GM20000 (cell line): ENCODE data around the gene PLPP7.
"Not testable (repeated sequence)": the region's sequence is repeated elsewhere in the genome, so short reads cannot be mapped to it uniquely, and the experiment has no call there.

ENCODE experiments used
- DNase-seq: peaks from one replicate; pipeline ENCODE4 v3.0.0; 2012; ENCODE audit warnings: low spot score
- CTCF ChIP-seq: IDR thresholded peaks from 2 replicates; pipeline ENCODE4 v1.5.1; 2012; ENCODE audit warnings: mild to moderate bottlenecking, control low read depth; ENCODE audit errors: extremely low read depth, missing control alignments

The PLPP7 gene

DNA sequence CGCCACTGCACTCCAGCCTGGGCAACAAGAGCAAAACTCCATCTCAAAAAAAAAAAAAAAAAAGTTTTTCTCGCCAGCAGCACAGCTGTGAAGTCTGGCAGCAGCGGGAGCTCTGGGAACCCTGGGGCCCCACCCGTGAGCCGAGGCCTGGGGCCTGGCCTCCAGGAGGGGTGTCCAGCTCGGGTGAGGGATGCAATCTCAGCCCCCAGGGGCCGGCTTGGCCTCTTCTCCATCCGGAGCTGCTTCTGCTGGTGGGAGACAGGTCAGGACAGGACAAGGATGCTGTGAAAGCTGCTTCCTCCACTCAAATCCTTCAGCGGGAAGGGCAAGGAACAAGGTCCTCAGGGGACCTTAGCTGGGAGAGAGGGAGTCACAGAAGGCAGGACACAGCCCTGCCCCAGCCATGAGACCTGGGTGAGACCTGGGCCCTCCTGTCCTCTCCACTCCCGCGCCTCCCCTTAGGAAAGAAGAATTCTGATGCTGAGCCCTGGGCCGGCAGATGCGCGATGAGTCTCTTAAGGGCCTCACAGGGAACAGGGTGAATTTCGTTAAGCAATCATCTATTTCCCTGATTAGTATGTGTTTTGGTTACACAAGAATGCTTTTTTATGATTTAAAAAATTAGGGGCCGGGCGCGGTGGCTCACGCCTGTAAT is 30.6 kb downstream of the PLPP7 start:
- no peak for DNase-seq
- no peak for TF ChIP-seq CTCF

- no peak for DNase-seq
- no peak for TF ChIP-seq CTCF
Measured at GRCh38 chr9:131323629-131324028, 34.1 kb downstream of the PLPP7 start.

DNA sequence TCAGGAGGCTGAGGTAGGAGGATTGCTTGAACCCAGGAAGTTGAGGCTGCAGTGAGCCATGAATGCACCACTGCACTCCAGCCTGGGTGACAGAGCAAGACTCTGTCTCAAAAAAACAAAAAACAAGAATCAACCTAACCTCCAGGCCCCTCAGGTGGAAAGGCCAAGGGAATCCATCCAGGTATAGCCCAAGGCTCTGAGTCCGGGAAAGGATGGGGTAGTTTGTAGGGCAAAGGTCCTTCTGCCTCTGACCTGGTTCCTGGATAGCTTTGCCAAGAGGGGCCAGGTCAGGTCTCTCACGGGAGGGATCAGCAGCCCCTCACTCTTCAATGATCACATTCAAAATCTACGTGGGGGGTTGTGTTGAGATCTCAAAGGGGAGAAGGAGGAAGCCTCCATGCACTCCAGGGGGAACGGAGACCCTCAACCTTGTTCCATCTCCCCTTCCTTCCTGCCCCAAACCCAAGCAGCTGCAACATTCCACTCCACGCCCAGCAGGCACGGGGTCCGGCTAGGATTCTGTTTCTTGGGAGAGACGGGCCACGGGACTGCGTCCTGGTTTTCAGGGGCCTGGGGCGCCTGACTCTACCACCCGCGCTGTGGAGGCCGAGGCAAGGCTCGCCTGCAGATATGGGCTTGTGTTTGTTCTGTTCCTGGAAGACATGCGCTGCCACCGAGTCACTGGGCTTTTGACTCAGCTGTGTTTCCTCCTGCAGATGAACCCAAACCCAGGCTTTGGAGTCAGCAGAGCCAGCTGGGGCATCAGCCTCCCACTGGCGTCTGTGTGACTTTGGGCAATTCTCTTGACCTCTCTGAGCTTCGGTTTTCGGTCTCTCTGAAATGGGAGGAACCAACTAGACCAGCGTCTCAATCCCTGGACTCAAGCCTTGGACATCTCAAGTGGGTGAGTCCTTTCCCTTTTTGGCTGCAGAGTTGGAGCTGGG is 35.5 kb downstream of the PLPP7 start:
- DNase-seq = no peak
- no peak for TF ChIP-seq CTCF

DNA sequence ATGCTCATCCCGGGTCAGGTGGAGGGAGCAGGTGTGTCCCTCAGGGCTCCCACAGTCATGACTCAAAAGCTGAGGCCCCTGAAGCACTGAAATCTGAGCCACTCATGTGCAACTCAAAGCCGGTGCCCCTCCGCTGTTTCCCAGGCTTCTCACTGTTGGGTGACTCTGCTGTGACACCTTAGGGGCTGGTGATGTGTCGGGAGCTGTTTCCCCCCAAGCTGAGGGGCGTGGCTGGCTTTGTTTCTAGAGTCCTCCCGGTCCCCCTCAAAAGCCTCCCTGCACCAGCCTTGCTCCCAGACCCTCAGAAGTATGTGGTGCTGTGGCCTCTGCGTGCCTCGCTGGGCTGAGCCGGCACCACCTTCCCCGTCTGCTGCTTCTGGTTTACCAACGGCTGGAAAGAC is 39.7 kb downstream of the PLPP7 start:
- no peak for TF ChIP-seq CTCF
- DNase-seq = no peak

DNA sequence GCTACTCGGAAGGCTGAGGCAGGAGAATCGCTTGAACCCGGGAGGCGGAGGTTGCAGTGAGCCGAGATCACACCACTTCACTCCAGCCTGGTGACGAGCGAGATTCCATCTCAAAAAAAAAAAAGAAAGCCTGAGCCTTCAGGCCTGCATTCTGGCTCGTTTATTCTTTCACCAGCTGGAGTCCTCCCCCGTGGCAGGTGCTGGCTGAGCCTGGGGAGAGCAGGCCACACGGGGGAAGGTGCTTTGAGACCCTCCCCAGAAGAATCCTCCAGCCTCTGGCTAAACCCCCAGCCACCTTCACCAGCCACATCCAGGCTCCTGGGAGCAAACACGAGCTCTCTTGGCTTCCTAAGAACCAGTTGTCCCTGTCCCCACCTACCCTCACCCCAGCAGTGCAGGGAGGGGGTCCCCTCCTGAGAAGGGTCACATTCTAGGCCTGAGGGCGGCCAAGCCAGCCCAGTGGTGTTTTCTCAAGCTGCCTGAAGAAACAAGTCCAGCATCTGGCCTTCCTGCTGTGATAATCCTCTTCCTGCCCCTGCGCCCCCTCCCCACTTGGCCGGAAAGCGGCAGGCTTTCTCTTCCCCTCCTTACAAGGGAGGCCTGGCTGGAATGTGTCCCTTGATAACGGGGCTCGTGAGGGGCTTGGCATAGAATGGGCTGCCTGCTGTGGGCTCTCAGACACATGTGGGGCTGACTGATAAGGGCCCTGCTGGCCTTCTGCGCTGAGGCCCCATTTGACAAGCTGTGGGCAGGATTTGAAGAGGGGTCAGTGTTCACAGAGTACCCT is 41.5 kb downstream of the PLPP7 start:
- no peak for TF ChIP-seq CTCF
- no peak for DNase-seq

- DNase-seq = not testable (repeated sequence)
Measured at GRCh38 chr9:131331996-131332395, 42.5 kb downstream of the PLPP7 start.

DNA sequence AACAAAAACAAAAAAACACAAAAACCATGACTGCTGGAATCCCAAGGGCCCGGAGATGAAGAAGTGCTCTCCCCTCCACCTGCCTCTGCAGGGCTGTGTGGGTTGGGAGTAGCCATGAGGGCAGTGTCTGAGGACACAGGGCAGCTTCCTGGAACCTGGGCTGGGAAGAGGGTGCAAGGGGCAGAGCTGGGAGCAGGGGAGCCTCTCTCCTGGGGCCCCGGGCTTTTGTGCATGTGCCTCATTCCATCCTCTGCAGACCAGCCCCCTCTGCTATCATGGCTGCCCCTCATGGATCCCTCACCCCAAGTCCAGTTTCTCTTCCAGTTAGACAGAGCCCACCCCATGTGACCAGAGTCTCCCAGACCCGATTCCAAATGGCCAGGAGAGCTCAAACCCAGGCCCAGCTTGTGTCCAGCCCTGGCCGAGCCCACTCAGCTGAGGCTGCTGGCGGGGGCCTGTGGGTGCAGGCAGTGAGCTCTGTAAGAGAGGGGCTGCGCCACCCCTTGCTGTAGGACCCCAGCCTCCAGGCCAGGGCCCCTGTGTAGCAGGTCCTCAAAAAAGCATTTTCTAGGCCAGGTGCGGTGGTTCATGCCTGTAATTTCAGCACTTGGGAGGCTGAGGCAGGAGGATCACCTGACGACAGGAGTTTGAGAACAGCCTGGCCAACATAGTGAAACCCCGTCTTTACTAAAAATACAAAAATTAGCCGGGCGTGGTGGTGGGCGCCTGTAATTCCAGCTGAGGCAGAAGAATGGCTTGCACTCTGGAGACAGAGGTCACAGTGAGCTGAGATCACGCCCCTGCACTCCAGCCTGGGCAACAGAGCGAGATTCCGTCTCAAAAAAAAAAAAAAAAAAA is 44.5 kb downstream of the PLPP7 start:
- DNase-seq = no peak
- TF ChIP-seq CTCF = no peak
